HUES6 (cell line): ENCODE results near the gene NIPBL.
"Not testable (repeated sequence)": the region's sequence is repeated elsewhere in the genome, so short reads cannot be mapped to it uniquely, and the experiment has no call there.

ENCODE experiments used
- H3K27ac ChIP-seq: 2 replicates; pipeline ENCODE4 v1.7.0; 2013; ENCODE audit warnings: low read depth, mild to moderate bottlenecking, low read length, inconsistent platforms
- H3K27me3 ChIP-seq: 2 replicates; pipeline ENCODE4 v1.6.1; 2013; ENCODE audit warnings: low read length; ENCODE audit not compliant: control insufficient read depth, insufficient read depth
- H3K36me3 ChIP-seq: 2 replicates; pipeline ENCODE4 v1.6.1; 2013; ENCODE audit warnings: low read length; ENCODE audit not compliant: control insufficient read depth, insufficient read depth
- H3K4me1 ChIP-seq: 2 replicates; pipeline ENCODE4 v1.6.1; 2013; ENCODE audit warnings: low read length; ENCODE audit not compliant: control insufficient read depth, insufficient read depth
- H3K4me3 ChIP-seq: 2 replicates; pipeline ENCODE4 v1.5.1; 2013; ENCODE audit warnings: low read depth, low read length
- H3K9ac ChIP-seq: one replicate; pipeline ENCODE4 v1.6.1; 2013; ENCODE audit warnings: mild to moderate bottlenecking, low read length
- H3K9me3 ChIP-seq: 2 replicates; pipeline ENCODE4 v1.6.1; 2013; ENCODE audit warnings: low read depth, low read length; ENCODE audit not compliant: control insufficient read depth, insufficient read depth

Gene NIPBL

GRCh38 chr5:37060030-37060429 lies 183.5 kb downstream of the NIPBL start:
- Histone ChIP-seq H3K4me3 (no peak overlapping the region), H3K9me3 (no peaks in the 10 kb centered on the region), H3K9ac (no peak overlapping the region), H3K4me1 (no peaks in the 10 kb centered on the region), H3K27ac (no peak overlapping the region), H3K27me3 (no peaks in the 10 kb centered on the region), H3K36me3 (peaks cover 56% of the 10 kb centered on the region)

GRCh38 chr5:37063739-37064138 lies 187.2 kb downstream of the NIPBL start:
- Histone ChIP-seq H3K27me3 (no peaks in the 10 kb centered on the region), H3K9ac (no peak overlapping the region), H3K9me3 (no peaks in the 10 kb centered on the region), H3K4me1 (no peaks in the 10 kb centered on the region), H3K27ac (no peak overlapping the region), H3K36me3 (peaks cover 41% of the 10 kb centered on the region), H3K4me3 (no peak overlapping the region)

GRCh38 chr5:37064442-37064841 lies 187.9 kb downstream of the NIPBL start:
- Histone ChIP-seq H3K9me3 (no peaks in the 10 kb centered on the region), H3K27me3 (no peaks in the 10 kb centered on the region), H3K4me1 (no peaks in the 10 kb centered on the region), H3K9ac (no peak overlapping the region), H3K27ac (no peak overlapping the region), H3K4me3 (no peak overlapping the region), H3K36me3 (peaks cover 36% of the 10 kb centered on the region)

DNA sequence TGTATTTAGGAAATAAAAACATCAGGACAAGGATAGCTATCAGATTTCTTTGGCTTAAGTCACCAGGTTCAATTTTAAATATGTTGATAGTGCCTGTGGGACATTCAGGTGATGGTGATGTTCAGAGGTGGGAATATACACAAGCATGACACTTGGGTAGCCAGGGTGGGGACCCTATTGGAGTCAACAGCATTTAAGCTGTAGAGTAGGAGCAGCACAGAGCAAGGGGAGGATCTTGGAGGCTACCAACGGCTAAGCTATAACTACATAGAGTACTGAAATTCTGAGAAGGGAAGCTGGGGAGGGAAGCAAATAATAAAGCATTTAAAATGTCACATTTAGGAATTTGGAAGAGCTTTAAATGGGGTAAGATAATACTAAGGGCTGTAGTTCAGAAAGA lies 194.9 kb downstream of the NIPBL start:
- Histone ChIP-seq H3K27me3 (no peaks in the 10 kb centered on the region), H3K36me3 (no peaks in the 10 kb centered on the region), H3K4me3 (no peak overlapping the region), H3K9ac (no peak overlapping the region), H3K9me3 (no peaks in the 10 kb centered on the region), H3K4me1 (no peaks in the 10 kb centered on the region), H3K27ac (no peak overlapping the region)

DNA sequence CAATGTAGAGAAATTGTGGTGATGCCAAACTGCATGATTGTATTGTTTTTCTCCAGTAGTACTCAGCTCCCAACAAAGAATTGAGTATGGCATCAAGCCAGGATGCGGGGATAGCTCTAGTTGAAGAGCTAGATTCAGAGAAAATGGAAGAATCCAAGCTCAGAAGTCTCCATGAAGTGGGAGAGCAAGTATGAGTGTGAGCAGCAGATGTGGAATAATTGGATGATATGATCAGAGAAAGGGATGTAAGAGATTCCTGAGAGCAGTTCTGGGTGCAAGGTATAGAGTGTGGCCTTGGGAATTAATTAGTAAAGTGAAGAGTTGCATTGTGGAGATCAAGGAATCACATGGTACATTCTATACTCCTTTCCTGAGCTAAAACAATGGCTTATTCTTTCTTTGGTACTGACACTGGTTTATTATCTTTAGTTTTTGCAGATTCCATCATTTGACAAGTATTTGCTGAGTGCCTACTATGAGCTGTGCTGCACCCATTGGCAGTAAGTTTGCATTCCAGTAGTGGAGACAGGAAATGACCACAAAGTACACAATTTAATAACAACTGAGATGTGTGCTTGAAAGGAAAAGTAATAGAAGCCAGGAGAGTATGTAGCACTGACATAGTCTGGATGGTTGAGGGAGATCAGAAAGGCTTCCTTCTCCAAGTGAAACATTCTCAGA lies 195.5 kb downstream of the NIPBL start:
- no peaks in the 10 kb centered on the region for H3K4me1 ChIP-seq
- no peak overlapping the region for H3K9ac ChIP-seq
- no peak overlapping the region for H3K4me3 ChIP-seq
- H3K9me3 ChIP-seq, result no peaks in the 10 kb centered on the region
- H3K27me3 ChIP-seq, result no peaks in the 10 kb centered on the region
- H3K36me3 ChIP-seq, result no peaks in the 10 kb centered on the region
- no peak overlapping the region for H3K27ac ChIP-seq

- Histone ChIP-seq H3K4me3 (no peak overlapping the region), H3K27me3 (peaks cover 6% of the 10 kb centered on the region), H3K9me3 (no peaks in the 10 kb centered on the region), H3K36me3 (no peaks in the 10 kb centered on the region), H3K4me1 (no peaks in the 10 kb centered on the region), H3K27ac (no peak overlapping the region), H3K9ac (no peak overlapping the region)
These were observed 198.9 kb downstream of the NIPBL start for GRCh38 chr5:37075399-37075950.

DNA sequence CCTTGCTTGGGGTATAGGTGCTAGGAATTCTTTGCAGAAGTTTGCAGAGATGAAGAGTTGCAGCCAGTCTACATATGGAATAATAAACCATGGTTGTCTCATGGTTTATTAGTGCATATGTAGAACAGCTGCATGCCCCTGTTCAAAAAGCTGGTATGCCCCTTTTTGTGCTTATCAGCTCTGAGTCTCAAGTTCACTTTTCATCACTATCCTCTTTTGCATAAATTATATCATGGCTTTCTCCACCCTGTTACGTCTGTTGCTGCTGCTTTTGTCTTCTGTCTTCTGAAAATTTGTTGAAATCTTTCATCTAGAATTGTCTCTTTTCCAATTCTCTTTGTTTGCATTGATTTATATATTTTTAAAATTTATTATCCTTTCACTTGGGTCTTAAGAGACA lies 200.6 kb downstream of the NIPBL start:
- Histone ChIP-seq H3K9ac (no peak overlapping the region), H3K9me3 (no peaks in the 10 kb centered on the region), H3K27me3 (peaks cover 20% of the 10 kb centered on the region), H3K4me3 (no peak overlapping the region), H3K36me3 (no peaks in the 10 kb centered on the region), H3K27ac (no peak overlapping the region), H3K4me1 (no peaks in the 10 kb centered on the region)

GRCh38 chr5:37080697-37081096 lies 204.1 kb downstream of the NIPBL start:
- Histone ChIP-seq H3K4me3 (no peak overlapping the region), H3K36me3 (no peaks in the 10 kb centered on the region), H3K27me3 (peaks cover 56% of the 10 kb centered on the region), H3K9ac (no peak overlapping the region), H3K9me3 (no peaks in the 10 kb centered on the region), H3K27ac (no peak overlapping the region), H3K4me1 (no peaks in the 10 kb centered on the region)

DNA sequence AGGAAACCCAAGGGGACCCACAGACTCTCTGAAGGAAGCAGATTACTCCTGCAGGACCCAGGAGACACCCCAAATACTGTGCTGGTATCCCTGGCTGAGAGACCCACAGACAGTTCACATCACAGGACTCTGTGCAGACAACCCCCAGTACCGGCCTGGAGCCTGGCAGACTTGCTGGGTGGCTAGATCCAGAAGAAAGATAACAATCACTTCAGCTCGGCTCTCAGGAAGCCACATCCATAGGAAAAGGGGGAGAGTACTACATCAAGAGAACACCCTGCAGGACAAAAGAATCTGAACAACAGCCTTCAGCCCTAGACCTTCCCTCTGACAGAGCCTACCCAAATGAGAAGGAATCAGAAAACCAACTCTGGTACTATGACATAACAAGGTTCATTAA lies 206.4 kb downstream of the NIPBL start:
- not testable (repeated sequence) for H3K9ac ChIP-seq, H3K9me3 ChIP-seq, H3K36me3 ChIP-seq, H3K27ac ChIP-seq, H3K4me3 ChIP-seq
- peaks cover 79% of the 10 kb centered on the region for H3K27me3 ChIP-seq
- peaks cover 10% of the 10 kb centered on the region for H3K4me1 ChIP-seq

GRCh38 chr5:37086026-37086425 lies 209.5 kb downstream of the NIPBL start:
- Histone ChIP-seq H3K27me3 (peaks cover 99% of the 10 kb centered on the region), H3K4me1 (peaks cover 18% of the 10 kb centered on the region)
- H3K27ac ChIP-seq, H3K36me3 ChIP-seq, H3K9me3 ChIP-seq, H3K9ac ChIP-seq, H3K4me3 ChIP-seq: not testable (repeated sequence)

DNA sequence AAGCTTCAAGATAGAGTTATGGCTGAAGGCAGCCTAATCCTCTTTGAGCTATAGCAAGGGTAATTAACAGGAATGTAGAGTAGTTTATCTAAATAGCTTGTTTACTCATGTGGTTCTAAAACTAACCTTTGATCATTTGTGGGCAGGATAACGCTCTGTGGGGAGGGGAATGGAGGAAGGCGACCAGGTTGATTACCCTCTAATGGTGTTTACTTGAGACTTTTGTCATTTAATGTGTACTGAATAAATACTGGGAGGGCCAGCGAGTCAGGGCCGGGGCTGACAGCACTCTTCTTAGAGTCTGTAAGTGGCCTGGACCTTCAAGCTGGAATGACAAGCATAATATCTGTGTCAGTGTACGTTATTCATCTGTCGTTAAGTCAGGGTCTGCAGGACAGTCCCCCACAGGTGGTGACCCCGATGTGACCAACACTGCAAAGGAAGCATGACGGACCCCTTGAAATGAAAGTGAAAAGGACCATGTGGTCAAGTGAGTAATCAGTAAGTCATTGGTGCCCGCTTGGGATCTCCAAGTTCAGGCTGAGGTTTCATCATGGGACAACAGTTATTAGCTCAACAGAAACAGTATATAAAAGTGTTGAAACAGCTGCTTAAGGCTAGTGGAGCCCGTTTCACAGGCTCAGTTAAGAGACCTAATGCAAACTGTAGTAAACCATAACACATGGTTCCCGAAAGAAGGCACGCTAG lies 210.1 kb downstream of the NIPBL start:
- Histone ChIP-seq H3K4me3 (peak overlapping the region; percentile 24; the same call in 1 of the 2 replicates), H3K9me3 (peaks cover 3% of the 10 kb centered on the region; the same call in 1 of the 2 replicates), H3K9ac (peak overlapping the region; percentile 53), H3K27ac (no peak overlapping the region), H3K27me3 (peaks cover 100% of the 10 kb centered on the region), H3K36me3 (no peaks in the 10 kb centered on the region), H3K4me1 (peaks cover 18% of the 10 kb centered on the region)
